Activated naive CD4-positive, alpha-beta T cell treated with anti-CD3 and anti-CD28 coated beads, Interleukin-2, amount 50 U/mL, for 24 hours (primary cell): ENCODE data around the gene TRIM71.
"Not testable (repeated sequence)": the region's sequence is repeated elsewhere in the genome, so short reads cannot be mapped to it uniquely, and the experiment has no call there.

ENCODE experiments used
- H3K27ac Mint-ChIP-seq: one replicate; pipeline ENCODE4 v1.8.0; 2021; ENCODE audit warnings: mild to moderate bottlenecking, mixed read lengths
- H3K27me3 Mint-ChIP-seq: one replicate; pipeline ENCODE4 v1.8.0; 2021; ENCODE audit warnings: mixed read lengths
- H3K36me3 Mint-ChIP-seq: one replicate; pipeline ENCODE4 v1.8.0; 2021; ENCODE audit warnings: mixed read lengths
- H3K4me1 Mint-ChIP-seq: one replicate; pipeline ENCODE4 v1.8.0; 2021; ENCODE audit warnings: mixed read lengths
- H3K4me3 Mint-ChIP-seq: one replicate; pipeline ENCODE4 v1.8.0; 2021; ENCODE audit warnings: mild to moderate bottlenecking, mixed read lengths
- H3K9me3 Mint-ChIP-seq: one replicate; pipeline ENCODE4 v1.8.0; 2021; ENCODE audit warnings: mixed read lengths

TRIM71 gene

DNA sequence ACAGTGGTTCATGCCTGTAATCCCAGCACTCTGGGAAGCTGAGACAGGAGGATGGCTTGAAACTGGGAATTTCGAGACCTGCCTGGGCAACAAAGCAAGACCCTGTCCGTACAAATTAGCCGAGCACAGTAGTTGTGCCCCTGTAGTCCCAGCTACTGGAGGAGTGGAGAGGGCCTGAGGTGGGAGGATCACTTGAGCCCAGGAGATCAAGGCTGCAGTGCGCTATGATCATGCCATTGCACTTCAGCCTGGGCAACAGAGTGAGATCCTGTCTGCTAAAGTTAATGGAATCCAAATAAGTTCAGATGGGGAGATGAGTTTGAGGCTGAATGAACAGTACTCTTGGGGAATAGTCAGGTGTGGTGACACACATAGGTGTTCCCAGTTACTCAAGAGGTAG lies 14.4 kb downstream of the TRIM71 start:
- Mint-ChIP-seq H3K27ac (no peak overlapping the region), H3K4me1 (no peaks in the 10 kb centered on the region)

DNA sequence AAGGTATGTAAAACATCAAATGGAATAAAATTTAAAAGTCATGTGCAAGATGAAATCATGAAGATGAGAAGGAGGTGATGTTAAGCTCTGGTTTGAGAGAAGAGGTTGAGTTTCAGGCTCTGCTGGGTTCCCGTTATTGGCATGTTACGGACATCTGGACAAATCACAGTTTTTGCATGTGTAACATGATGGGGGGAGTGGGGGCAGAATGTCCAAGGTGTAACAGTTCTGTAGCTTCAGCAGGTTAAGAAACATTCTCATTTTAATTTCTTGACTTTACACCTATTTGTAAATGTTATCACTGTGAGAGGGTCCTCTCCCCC lies 17.2 kb downstream of the TRIM71 start:
- no peaks in the 10 kb centered on the region for H3K4me1 Mint-ChIP-seq
- H3K36me3 Mint-ChIP-seq: no peaks in the 10 kb centered on the region
- H3K9me3 Mint-ChIP-seq: no peaks in the 10 kb centered on the region
- no peak overlapping the region for H3K27ac Mint-ChIP-seq
- no peak overlapping the region for H3K4me3 Mint-ChIP-seq
- H3K27me3 Mint-ChIP-seq: peaks cover 7% of the 10 kb centered on the region

More for the DNA sequence above, 14.4 kb downstream of the TRIM71 start:
- Mint-ChIP-seq H3K9me3 (no peaks in the 10 kb centered on the region), H3K36me3 (no peaks in the 10 kb centered on the region), H3K4me3 (no peak overlapping the region), H3K27me3 (peaks cover 7% of the 10 kb centered on the region)

DNA sequence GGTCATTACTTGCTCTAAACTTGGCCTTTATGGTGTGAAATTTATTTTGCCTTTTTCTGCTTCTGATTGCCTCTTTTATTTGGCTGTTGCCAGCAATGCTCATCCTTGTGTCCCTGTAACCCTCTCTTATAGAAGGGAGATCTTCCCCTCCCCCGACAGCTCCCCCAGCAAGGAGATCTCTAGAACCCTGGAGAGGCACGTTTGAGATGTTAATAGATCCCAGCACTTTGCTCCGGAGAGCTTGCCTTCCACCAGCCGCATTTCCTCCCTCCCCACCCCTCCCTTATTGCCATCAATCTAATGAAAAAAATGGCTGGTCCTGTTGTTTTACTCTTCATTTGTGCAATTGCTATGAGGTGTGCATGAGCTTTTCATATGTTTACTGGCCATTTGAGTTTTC lies 18.2 kb downstream of the TRIM71 start:
- no peak overlapping the region for H3K27ac Mint-ChIP-seq
- no peaks in the 10 kb centered on the region for H3K36me3 Mint-ChIP-seq

GRCh38 chr3:32836601-32837000 lies 18.8 kb downstream of the TRIM71 start:
- no peaks in the 10 kb centered on the region for H3K9me3 Mint-ChIP-seq
- no peaks in the 10 kb centered on the region for H3K4me1 Mint-ChIP-seq
- H3K27ac Mint-ChIP-seq: no peak overlapping the region
- H3K4me3 Mint-ChIP-seq: no peak overlapping the region
- H3K36me3 Mint-ChIP-seq: no peaks in the 10 kb centered on the region
- H3K27me3 Mint-ChIP-seq: peaks cover 5% of the 10 kb centered on the region

More for the DNA sequence above, 18.2 kb downstream of the TRIM71 start:
- no peaks in the 10 kb centered on the region for H3K4me1 Mint-ChIP-seq
- peaks cover 7% of the 10 kb centered on the region for H3K27me3 Mint-ChIP-seq
- H3K9me3 Mint-ChIP-seq: no peaks in the 10 kb centered on the region
- H3K4me3 Mint-ChIP-seq: no peak overlapping the region

DNA sequence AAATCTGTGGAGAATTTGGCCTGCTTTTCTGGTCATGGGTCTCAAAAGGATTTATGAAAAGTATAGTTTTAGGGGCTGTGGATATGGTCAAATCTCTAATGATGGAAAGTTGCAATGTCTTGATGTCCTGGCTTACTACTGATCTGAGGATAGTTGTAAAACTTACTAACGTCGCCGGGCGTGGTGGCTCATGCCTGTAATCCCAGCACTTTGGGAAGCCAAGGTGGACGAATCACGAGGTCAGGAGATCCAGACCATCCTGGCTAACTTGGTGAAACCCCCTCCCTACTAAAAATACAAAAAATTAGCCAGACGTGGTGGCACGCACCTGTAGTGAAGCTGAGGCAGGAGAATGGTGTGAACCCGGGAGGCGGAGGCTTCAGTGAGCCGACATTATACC lies 19.6 kb downstream of the TRIM71 start:
- no peaks in the 10 kb centered on the region for H3K36me3 Mint-ChIP-seq
- no peak overlapping the region for H3K4me3 Mint-ChIP-seq
- H3K4me1 Mint-ChIP-seq: peaks cover 4% of the 10 kb centered on the region
- H3K27me3 Mint-ChIP-seq: peaks cover 5% of the 10 kb centered on the region
- no peaks in the 10 kb centered on the region for H3K9me3 Mint-ChIP-seq
- H3K27ac Mint-ChIP-seq: no peak overlapping the region

DNA sequence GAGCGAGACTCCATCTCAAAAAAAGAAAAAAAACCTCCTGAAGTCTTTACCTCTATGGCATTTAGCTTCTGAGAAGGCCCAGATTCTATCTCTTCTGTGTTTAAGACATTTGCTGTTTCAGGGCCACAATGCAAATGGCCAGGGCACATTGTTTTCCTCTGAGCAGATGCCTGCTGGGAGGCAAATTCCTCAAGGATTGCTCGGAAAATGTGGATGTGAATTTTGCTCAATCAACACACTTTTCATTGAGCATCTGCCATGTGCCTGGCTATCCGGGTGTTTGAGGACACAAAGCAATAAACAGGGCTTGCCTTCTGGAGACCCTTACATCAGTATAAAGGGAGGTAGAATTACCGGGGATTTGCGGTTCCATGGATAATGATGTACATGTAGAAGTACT lies 20.0 kb downstream of the TRIM71 start:
- H3K4me1 Mint-ChIP-seq: peaks cover 8% of the 10 kb centered on the region
- peaks cover 5% of the 10 kb centered on the region for H3K27me3 Mint-ChIP-seq
- no peaks in the 10 kb centered on the region for H3K9me3 Mint-ChIP-seq
- H3K36me3 Mint-ChIP-seq: no peaks in the 10 kb centered on the region
- H3K4me3 Mint-ChIP-seq: no peak overlapping the region
- H3K27ac Mint-ChIP-seq: no peak overlapping the region

- H3K27ac Mint-ChIP-seq: no peak overlapping the region
- no peaks in the 10 kb centered on the region for H3K9me3 Mint-ChIP-seq
- peaks cover 10% of the 10 kb centered on the region for H3K4me1 Mint-ChIP-seq
- H3K36me3 Mint-ChIP-seq: no peaks in the 10 kb centered on the region
- no peak overlapping the region for H3K4me3 Mint-ChIP-seq
- H3K27me3 Mint-ChIP-seq: peaks cover 5% of the 10 kb centered on the region
These were observed 21.9 kb downstream of the TRIM71 start for GRCh38 chr3:32839714-32840085.

DNA sequence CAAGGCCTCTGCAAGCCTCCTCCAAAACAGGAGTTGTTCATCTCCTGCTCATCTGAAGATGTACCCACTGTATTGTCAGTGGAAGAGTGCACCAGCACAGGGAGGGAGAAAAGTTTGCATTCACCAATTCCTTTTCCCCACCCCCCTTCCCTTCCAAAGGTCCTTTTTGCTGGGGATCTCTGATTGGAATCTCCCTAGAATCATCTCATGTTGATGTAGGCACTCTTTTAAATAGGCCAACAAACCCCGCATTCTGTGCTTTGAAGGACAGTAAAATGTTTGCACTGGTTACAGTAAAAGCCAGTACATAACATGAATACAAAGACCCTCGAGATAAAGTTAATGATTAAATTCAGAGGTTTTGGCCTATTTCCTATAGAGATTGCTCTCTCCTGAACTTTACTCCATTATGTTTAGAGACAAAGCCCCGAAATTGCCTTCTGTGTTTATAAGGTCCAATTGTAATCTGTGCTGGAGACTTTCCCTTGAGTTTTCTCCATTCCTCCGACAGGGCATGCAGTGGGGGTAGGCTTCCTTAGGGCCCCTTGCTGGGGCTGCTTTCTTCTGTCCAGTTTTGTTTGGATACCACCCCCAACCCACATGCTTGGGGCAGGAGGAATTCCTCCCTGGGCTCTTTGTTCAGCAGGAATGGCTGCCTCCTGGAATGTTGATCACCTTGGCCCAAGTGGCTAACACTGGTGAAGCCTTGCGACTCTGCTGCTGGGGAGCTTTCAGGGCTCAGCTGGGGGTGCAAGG lies 22.5 kb downstream of the TRIM71 start:
- Mint-ChIP-seq H3K36me3 (no peaks in the 10 kb centered on the region), H3K9me3 (no peaks in the 10 kb centered on the region), H3K4me1 (peaks cover 10% of the 10 kb centered on the region), H3K4me3 (no peak overlapping the region), H3K27me3 (peaks cover 3% of the 10 kb centered on the region), H3K27ac (no peak overlapping the region)

DNA sequence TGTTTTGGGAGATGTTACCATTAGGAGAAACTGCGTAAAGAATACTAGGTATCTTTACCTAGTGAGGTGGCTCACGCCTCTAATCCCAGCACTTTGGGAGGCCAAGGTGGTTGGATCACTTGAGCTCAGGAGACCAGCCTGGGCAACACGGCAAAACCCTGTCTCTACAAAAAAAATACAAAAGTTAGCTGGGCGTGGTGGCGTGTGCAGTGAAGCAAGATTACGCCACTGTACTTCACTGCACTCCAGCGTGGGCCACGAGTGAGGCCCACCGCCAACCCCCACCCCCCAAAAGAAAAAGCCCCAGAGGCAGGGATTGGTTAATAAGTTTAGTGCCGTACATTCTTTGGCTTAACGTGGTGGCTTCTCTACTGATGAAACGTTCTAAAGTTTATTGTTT lies 23.5 kb downstream of the TRIM71 start:
- H3K9me3 Mint-ChIP-seq: no peaks in the 10 kb centered on the region
- H3K4me3 Mint-ChIP-seq: no peak overlapping the region
- peaks cover 10% of the 10 kb centered on the region for H3K4me1 Mint-ChIP-seq
- H3K27me3 Mint-ChIP-seq: no peaks in the 10 kb centered on the region
- no peaks in the 10 kb centered on the region for H3K36me3 Mint-ChIP-seq
- no peak overlapping the region for H3K27ac Mint-ChIP-seq

- no peak overlapping the region for H3K27ac Mint-ChIP-seq
- no peaks in the 10 kb centered on the region for H3K9me3 Mint-ChIP-seq
- H3K27me3 Mint-ChIP-seq: no peaks in the 10 kb centered on the region
- no peak overlapping the region for H3K4me3 Mint-ChIP-seq
- H3K36me3 Mint-ChIP-seq: no peaks in the 10 kb centered on the region
- peaks cover 10% of the 10 kb centered on the region for H3K4me1 Mint-ChIP-seq
These were observed 24.2 kb downstream of the TRIM71 start for GRCh38 chr3:32841867-32842470.

GRCh38 chr3:32842531-32842931 lies 24.7 kb downstream of the TRIM71 start:
- H3K4me3 Mint-ChIP-seq: no peak overlapping the region
- no peaks in the 10 kb centered on the region for H3K9me3 Mint-ChIP-seq
- H3K27me3 Mint-ChIP-seq: no peaks in the 10 kb centered on the region
- peaks cover 10% of the 10 kb centered on the region for H3K4me1 Mint-ChIP-seq
- H3K27ac Mint-ChIP-seq: no peak overlapping the region
- H3K36me3 Mint-ChIP-seq: no peaks in the 10 kb centered on the region

- Mint-ChIP-seq H3K27me3 (no peaks in the 10 kb centered on the region), H3K27ac (no peak overlapping the region), H3K9me3 (no peaks in the 10 kb centered on the region), H3K4me3 (no peak overlapping the region), H3K4me1 (peaks cover 10% of the 10 kb centered on the region), H3K36me3 (no peaks in the 10 kb centered on the region)
These were observed 25.2 kb downstream of the TRIM71 start for GRCh38 chr3:32842987-32843386.

DNA sequence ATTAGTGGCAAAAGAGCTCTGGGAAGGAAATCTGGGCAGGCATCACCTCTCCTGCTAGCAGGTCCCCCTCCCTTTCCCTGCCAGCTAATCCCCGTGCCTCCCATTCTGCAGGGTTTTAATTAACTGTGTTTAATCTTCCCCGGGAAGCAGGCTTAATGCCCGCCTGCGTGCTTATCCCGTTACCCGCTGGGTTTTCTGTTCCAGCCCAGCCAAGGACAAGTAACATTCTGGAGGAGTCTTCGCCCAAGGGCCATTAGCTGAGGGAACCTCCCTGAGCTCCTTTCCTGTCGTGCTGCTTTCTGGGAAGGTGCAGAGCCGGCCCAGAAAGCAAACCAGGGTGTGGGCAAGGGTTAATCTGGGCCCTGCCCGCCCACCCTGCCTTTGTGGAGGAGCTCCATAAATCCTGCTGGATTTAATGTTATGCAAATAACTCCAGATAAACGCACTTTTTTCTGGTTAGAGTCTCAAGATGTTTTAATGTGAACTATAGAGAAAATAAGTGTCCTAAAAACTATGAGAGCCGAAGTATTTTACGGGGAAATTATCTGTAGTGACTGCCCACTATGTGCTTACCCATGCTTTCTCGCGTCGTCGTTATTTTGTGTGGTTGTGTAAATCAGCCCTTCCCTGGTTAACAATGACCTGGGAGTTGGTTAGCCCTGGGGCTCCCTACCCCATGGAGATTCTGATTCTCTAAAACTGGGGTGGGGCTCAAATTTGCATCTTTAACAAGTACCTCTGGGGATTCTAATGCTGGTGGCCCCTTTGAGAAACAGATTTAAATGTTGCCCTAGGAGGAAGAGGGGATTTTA lies 25.9 kb downstream of the TRIM71 start:
- Mint-ChIP-seq H3K27ac (no peak overlapping the region), H3K27me3 (no peaks in the 10 kb centered on the region), H3K4me3 (no peak overlapping the region), H3K36me3 (no peaks in the 10 kb centered on the region), H3K4me1 (peaks cover 10% of the 10 kb centered on the region), H3K9me3 (no peaks in the 10 kb centered on the region)

DNA sequence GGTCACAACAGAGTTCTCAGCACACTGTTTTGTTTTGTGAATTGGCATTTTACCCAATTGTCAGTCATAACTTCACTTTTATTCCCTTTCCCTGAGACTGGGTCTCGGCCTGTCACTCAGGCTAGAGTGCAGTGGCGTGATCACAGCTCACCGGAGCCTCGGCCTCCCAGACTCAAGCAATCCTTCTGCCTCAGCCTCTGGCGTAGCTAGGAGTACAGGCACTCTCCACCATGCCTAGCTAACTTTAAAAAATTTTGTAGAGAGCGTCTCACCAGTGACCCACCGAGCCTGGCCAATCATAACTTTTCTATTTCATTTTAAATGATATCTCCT lies 26.5 kb downstream of the TRIM71 start:
- Mint-ChIP-seq H3K4me1 (peaks cover 10% of the 10 kb centered on the region), H3K9me3 (no peaks in the 10 kb centered on the region), H3K27me3 (no peaks in the 10 kb centered on the region), H3K4me3 (no peak overlapping the region), H3K36me3 (no peaks in the 10 kb centered on the region), H3K27ac (no peak overlapping the region)

GRCh38 chr3:32844914-32845313 lies 27.1 kb downstream of the TRIM71 start:
- no peaks in the 10 kb centered on the region for H3K27me3 Mint-ChIP-seq
- H3K4me1 Mint-ChIP-seq: peaks cover 10% of the 10 kb centered on the region
- no peaks in the 10 kb centered on the region for H3K9me3 Mint-ChIP-seq
- no peak overlapping the region for H3K27ac Mint-ChIP-seq
- no peaks in the 10 kb centered on the region for H3K36me3 Mint-ChIP-seq
- H3K4me3 Mint-ChIP-seq: no peak overlapping the region

DNA sequence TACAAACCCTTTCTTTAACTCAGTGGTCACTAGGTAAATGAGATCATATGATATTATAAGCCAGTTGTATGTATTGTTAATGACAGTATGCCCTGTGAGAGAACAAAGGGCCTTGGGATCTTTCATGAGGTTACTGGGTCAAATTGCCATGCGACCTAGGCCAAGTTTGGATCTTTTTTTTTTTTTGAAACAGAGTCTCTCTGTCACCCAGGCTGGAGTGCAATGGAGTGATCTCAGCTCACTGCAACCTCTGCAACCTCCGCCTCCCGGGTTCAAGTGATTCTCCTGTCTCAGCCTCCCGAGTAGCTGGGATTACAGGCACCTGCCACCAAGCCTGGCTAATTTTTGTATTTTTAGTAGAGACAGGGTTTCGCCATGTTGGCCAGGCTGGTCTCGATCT lies 27.7 kb downstream of the TRIM71 start:
- not testable (repeated sequence) for H3K36me3 Mint-ChIP-seq, H3K9me3 Mint-ChIP-seq, H3K27me3 Mint-ChIP-seq, H3K4me3 Mint-ChIP-seq, H3K27ac Mint-ChIP-seq
- peaks cover 10% of the 10 kb centered on the region for H3K4me1 Mint-ChIP-seq
